ENCODE results near the gene RBP3.

Gene RBP3

DNA sequence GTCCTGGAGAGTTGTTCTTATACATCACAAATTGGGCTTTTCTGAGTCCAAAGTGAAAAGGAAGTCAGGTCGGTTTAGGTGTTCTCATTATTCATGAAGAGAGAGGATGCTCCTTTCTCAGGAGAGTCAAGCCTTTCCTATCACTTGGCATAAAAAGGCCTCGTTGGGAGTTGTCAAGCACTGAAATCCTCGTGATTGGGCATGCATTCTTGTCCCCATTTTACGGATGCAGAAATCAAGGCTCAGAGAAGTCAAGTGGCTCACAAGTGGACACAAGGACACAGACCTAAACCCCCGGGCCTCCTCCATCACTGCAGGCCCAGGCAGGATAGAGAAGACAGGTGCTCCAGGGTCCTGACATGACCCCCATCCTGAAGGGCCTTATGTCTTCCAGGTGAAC lies 8.5 kb downstream of the RBP3 start:
- H3K4me3 ChIP-seq (ENCODE audit: low read depth, low read length) = no peak overlapping the region
- TF ChIP-seq CTCF (IDR thresholded peaks at IDR 0.05; ENCODE audit: borderline replicate concordance, insufficient read depth, low read depth, low read length) = no peak

DNA sequence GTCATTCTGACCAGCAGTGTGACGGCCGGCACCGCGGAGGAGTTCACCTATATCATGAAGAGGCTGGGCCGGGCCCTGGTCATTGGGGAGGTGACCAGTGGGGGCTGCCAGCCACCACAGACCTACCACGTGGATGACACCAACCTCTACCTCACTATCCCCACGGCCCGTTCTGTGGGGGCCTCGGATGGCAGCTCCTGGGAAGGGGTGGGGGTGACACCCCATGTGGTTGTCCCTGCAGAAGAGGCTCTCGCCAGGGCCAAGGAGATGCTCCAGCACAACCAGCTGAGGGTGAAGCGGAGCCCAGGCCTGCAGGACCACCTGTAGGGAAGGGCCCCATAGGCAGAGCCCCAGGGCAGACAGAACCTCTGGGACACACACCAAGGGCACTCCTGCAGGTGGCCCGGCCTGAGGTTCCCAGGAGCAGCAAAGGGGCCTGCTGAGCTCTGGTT lies 9.0 kb downstream of the RBP3 start:
- TF ChIP-seq CTCF (IDR thresholded peaks at IDR 0.05; ENCODE audit: borderline replicate concordance, insufficient read depth, low read depth, low read length) = no peak
- H3K4me3 ChIP-seq (ENCODE audit: low read depth, low read length) = no peak overlapping the region

GRCh38 chr10:47357911-47358310 lies 9.7 kb downstream of the RBP3 start:
- TF ChIP-seq CTCF (IDR thresholded peaks at IDR 0.05; ENCODE audit: borderline replicate concordance, insufficient read depth, low read depth, low read length) = no peak

DNA sequence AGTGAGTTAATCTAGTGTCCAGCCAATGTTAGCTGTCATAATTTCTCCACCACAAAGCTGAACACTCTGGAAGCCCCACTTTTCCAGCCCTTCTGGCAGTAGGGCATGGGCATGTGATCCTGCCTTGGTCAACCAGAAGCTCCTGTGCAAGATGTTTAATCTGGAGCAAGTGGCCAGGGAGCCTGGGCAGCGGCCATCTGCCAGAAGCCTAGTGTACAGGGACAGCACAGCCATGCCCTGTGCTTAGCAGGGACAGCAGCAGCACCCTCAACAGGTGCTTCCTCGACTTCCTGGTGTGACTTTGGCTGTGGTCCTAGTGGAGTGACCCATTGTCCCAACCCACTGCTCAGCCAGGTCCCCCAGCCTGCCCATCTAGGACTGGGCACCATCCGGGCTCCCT lies 10.3 kb downstream of the RBP3 start:
- no peak for TF ChIP-seq CTCF (IDR thresholded peaks at IDR 0.05; ENCODE audit: borderline replicate concordance, insufficient read depth, low read depth, low read length)
- H3K4me3 ChIP-seq (ENCODE audit: low read depth, low read length) = no peak overlapping the region

More at GRCh38 chr10:47357911-47358310, 9.7 kb downstream of the RBP3 start:
- H3K4me3 ChIP-seq (ENCODE audit: low read depth, low read length) = no peak overlapping the region

DNA sequence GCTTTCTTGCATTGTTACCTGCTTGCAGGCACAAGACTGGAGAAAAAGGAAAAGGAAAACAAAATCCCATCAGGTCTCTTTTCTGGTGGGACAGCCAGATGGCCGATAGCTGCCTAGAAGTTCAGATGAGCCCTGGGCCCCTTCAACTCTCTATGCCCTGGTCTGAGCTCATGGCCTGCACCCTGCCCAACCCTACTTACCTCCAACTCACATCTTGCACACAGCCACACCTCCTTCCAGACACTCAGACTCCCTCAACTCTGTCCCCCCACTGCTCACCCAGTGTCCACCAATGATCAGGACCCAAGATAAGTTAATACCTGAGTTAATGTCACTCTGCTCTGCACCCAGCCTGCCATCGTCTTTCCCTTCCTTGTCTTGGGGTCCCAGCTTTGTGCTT lies 10.9 kb downstream of the RBP3 start:
- TF ChIP-seq CTCF (IDR thresholded peaks at IDR 0.05; ENCODE audit: borderline replicate concordance, insufficient read depth, low read depth, low read length) = no peak
- no peak overlapping the region for H3K4me3 ChIP-seq (ENCODE audit: low read depth, low read length)

DNA sequence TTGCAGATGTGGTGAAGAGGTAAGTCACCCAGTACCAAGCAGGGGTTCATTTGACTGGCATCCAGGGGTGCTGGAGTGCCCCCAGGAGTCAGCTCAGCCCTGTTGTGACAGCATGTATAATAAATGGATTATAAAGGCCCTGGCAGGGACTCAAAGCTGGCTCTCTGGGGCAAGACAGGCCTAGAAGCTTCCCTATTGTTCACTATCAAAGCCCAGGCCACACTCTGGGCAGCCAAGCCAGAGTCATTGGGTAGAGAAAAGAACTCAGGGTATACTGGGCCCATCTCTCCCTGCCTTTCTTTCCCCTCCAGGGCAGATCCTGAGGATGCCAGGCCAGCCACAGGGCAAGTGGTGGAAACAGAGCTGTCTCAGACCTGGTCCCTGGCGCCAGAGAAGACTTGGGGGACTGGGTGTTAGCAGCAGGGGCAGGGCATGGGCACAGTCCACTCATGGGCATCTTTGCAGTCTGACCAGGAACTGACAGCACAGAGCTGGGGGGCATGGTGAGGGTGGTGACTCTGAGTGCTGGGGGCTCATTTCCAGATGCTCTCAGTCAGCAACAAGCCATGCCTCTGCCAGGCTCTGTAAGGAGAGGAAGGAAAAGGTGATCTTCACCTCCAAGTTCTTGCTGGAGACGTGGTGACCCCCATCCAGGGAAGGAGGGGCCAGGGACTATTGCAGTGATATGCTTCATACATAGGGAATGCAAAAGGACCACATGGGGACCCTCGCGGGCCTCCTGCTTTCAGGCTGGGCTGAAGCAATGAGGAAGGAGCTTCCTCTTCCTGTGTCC lies 11.7 kb downstream of the RBP3 start:
- no peak for TF ChIP-seq CTCF (IDR thresholded peaks at IDR 0.05; ENCODE audit: borderline replicate concordance, insufficient read depth, low read depth, low read length)
- H3K4me3 ChIP-seq (ENCODE audit: low read depth, low read length) = no peak overlapping the region

- TF ChIP-seq CTCF (IDR thresholded peaks at IDR 0.05; ENCODE audit: borderline replicate concordance, insufficient read depth, low read depth, low read length) = no peak
- H3K4me3 ChIP-seq (ENCODE audit: low read depth, low read length) = no peak overlapping the region
Measured at GRCh38 chr10:47360419-47361040, 12.4 kb downstream of the RBP3 start.

Data from GM12875 (cell line).